ENCODE measurements around the gene PGAM2.

Gene PGAM2

GRCh38 chr7:44063894-44064651 lies 1.3 kb downstream of the PGAM2 start:
- DNase-seq, result no peak

- no peak for DNase-seq
Observed at GRCh38 chr7:44063547-44063893, 1.8 kb downstream of the PGAM2 start.

GRCh38 chr7:44062903-44063295 lies 2.5 kb downstream of the PGAM2 start:
- DNase-seq, result no peak

GRCh38 chr7:44062180-44062902 lies 3.0 kb downstream of the PGAM2 start:
- DNase-seq, result no peak

GRCh38 chr7:44061645-44062179 lies 3.7 kb downstream of the PGAM2 start:
- DNase-seq, result no peak

- DNase-seq, result no peak
Observed at GRCh38 chr7:44060948-44061644, 4.3 kb downstream of the PGAM2 start.

GRCh38 chr7:44060091-44060947 lies 5.0 kb downstream of the PGAM2 start:
- DNase-seq, result no peak

GRCh38 chr7:44059219-44060090 lies 5.9 kb downstream of the PGAM2 start:
- DNase-seq, result no peak

GRCh38 chr7:44058759-44059218 lies 6.6 kb downstream of the PGAM2 start:
- no peak for DNase-seq

GRCh38 chr7:44057849-44058758 lies 7.3 kb downstream of the PGAM2 start:
- no peak for DNase-seq

- DNase-seq, result no peak
Observed at GRCh38 chr7:44057181-44057848, 8.1 kb downstream of the PGAM2 start.

- DNase-seq, result no peak
Observed at GRCh38 chr7:44056681-44057080, 8.7 kb downstream of the PGAM2 start.

GRCh38 chr7:44052771-44053365 lies 12.5 kb downstream of the PGAM2 start:
- DNase-seq, result no peak

GRCh38 chr7:44051611-44052220 lies 13.7 kb downstream of the PGAM2 start:
- no peak for DNase-seq

- DNase-seq, result no peak
Observed at GRCh38 chr7:44050915-44051560, 14.3 kb downstream of the PGAM2 start.

GRCh38 chr7:44050121-44050914 lies 15.0 kb downstream of the PGAM2 start:
- DNase-seq, result no peak

- no peak for DNase-seq
Observed at GRCh38 chr7:44048031-44048795, 17.2 kb downstream of the PGAM2 start.
